Thyroid gland (tissue), 4 donors: ENCODE measurements around the gene SLC9C2.

Source experiments
- POLR2A ChIP-seq, 2 donors: fragments of 450-650 bp; IDR thresholded peaks; one replicate each; pipeline ENCODE4 v1.6.1; 2017; ENCODE audit warnings: antibody characterized with exemption in 2 of 2, mild to moderate bottlenecking in 2 of 2, moderate library complexity in 1 of 2
- TF ChIP-seq, protein P1 (sequence below), 6 experiments: fragments of 200-600 bp in 3 of 6; fragments of 450-650 bp in 3 of 6; sonication (generic) in 3 of 6; IDR thresholded peaks; one replicate each; pipeline ENCODE4 v1.5.1; 2016 to 2019; ENCODE audit warnings: antibody characterized with exemption in 6 of 6, mild to moderate bottlenecking in 2 of 6, inconsistent platforms in 1 of 6, moderate library complexity in 1 of 6

DNA sequence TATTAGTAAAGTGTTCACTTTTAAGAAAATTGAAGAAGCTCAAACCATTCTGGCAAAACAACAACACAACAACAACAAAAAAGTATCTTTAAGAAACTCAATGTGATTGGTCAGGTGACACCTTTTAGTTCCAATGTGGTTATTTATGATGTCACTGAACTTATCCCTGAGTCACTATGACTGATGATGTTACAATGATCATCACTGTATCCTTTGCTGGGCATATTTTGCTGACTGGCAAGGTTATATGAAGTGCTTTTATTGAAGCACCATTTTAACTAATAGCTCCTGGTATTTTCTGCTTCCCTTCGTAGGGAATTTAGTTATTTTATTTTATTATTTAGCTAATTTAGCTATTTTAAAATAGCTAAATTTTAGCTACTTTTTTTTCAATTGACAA is 32.2 kb upstream of the SLC9C2 start, which contains the start of gene TEX50:
- TF ChIP-seq, protein P1, sequence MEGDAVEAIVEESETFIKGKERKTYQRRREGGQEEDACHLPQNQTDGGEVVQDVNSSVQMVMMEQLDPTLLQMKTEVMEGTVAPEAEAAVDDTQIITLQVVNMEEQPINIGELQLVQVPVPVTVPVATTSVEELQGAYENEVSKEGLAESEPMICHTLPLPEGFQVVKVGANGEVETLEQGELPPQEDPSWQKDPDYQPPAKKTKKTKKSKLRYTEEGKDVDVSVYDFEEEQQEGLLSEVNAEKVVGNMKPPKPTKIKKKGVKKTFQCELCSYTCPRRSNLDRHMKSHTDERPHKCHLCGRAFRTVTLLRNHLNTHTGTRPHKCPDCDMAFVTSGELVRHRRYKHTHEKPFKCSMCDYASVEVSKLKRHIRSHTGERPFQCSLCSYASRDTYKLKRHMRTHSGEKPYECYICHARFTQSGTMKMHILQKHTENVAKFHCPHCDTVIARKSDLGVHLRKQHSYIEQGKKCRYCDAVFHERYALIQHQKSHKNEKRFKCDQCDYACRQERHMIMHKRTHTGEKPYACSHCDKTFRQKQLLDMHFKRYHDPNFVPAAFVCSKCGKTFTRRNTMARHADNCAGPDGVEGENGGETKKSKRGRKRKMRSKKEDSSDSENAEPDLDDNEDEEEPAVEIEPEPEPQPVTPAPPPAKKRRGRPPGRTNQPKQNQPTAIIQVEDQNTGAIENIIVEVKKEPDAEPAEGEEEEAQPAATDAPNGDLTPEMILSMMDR (IDR thresholded peaks at IDR 0.05) = no peak
- no peak for TF ChIP-seq POLR2A (IDR thresholded peaks at IDR 0.05)
